Measurements from ENCODE around the gene NRP2. TPM values are rescaled to one million over a fixed set of nuclear protein-coding genes. Genes with fewer than 3 reads are reported as not detected.
A peak's percentile ranks its signal among the peaks of the same experiment; 100 is the strongest.

Gene NRP2
- total RNA-seq: 10 to 100 TPM in 1 of 4 donors, 1 to 10 TPM in 3; 4.0 to 11.5 (median 5.9) TPM

- peak within 1 kb of the TSS; percentile 49 for H3K4me3 ChIP-seq (ENCODE audit: low read depth, poor library complexity, severe bottlenecking)
- DNase-seq (ENCODE audit: low spot score in 2 of 2): peak; percentile 77 to 96
- 0 to 2% methylated on average over 37 to 42 of the region's 71 CpGs for WGBS, 2 donors
- no peak for TF ChIP-seq CTCF (IDR thresholded peaks at IDR 0.05)
- peak in 1 of 2 donors; percentile 2 for TF ChIP-seq POLR2A (IDR thresholded peaks at IDR 0.05)
- intact Hi-C loops (cut with DNase I; ENCODE audit: low total_unique reads): loop anchor here (10.0 kb wide), 1 partner anchor 1358 kb away; no protein-coding TSS in a partner anchor
Observed at GRCh38 chr2:205682239-205682970, at the start of gene NRP2. NRP2 (plus strand) TSS chr2:205682501; CDS start chr2:205683291, 790 bp downstream.

- DNase-seq (ENCODE audit: low spot score in 2 of 2): no peak
- H3K4me3 ChIP-seq (ENCODE audit: low read depth, poor library complexity, severe bottlenecking): no peak overlapping the region
- intact Hi-C loops (cut with DNase I; ENCODE audit: low total_unique reads): no loop called here
- TF ChIP-seq CTCF (IDR thresholded peaks at IDR 0.05) (no peak), POLR2A (IDR thresholded peaks at IDR 0.05) (no peak)
- WGBS, 2 donors: 67 to 76% methylated on average over 1 of the region's 1 CpG
Observed at GRCh38 chr2:205633994-205634393, 48.3 kb upstream of the NRP2 start.

GRCh38 chr2:205636549-205637319 lies 45.6 kb upstream of the NRP2 start:
- no peak for DNase-seq (ENCODE audit: low spot score in 2 of 2)
- H3K4me3 ChIP-seq (ENCODE audit: low read depth, poor library complexity, severe bottlenecking): no peak overlapping the region
- intact Hi-C loops (cut with DNase I; ENCODE audit: low total_unique reads): no loop called here
- WGBS, 2 donors: 76% methylated on average over 7 of the region's 7 CpGs
- TF ChIP-seq POLR2A (IDR thresholded peaks at IDR 0.05) (no peak), CTCF (IDR thresholded peaks at IDR 0.05) (no peak)

GRCh38 chr2:205637320-205637602 lies 45.0 kb upstream of the NRP2 start:
- no peak for DNase-seq (ENCODE audit: low spot score in 2 of 2)
- H3K4me3 ChIP-seq (ENCODE audit: low read depth, poor library complexity, severe bottlenecking): no peak overlapping the region
- TF ChIP-seq POLR2A (IDR thresholded peaks at IDR 0.05) (no peak), CTCF (IDR thresholded peaks at IDR 0.05) (no peak)
- intact Hi-C loops (cut with DNase I; ENCODE audit: low total_unique reads): no loop called here

- WGBS, 2 donors: 81 to 83% methylated on average over 6 of the region's 6 CpGs
- intact Hi-C loops (cut with DNase I; ENCODE audit: low total_unique reads): no loop called here
- DNase-seq (ENCODE audit: low spot score in 2 of 2): no peak
- TF ChIP-seq POLR2A (IDR thresholded peaks at IDR 0.05) (no peak), CTCF (IDR thresholded peaks at IDR 0.05) (no peak)
- H3K4me3 ChIP-seq (ENCODE audit: low read depth, poor library complexity, severe bottlenecking): no peak overlapping the region
Observed at GRCh38 chr2:205637779-205638503, 44.4 kb upstream of the NRP2 start.
